WERI-Rb-1 (cell line): ENCODE data around the gene PLSCR3.
A peak's percentile ranks its signal among the peaks of the same experiment; 100 is the strongest.

ENCODE experiments used
- DNase-seq: peaks from one replicate; pipeline ENCODE4 v3.0.0-alpha.2; 2020
- H3K27ac ChIP-seq: fragments of 250-450 bp; sonication (Bioruptor Pico); 2 replicates; pipeline ENCODE4 v1.5.1; 2020; ENCODE audit warnings: mild to moderate bottlenecking, moderate library complexity
- H3K27me3 ChIP-seq: fragments of 250-450 bp; sonication (Bioruptor Pico); 2 replicates; pipeline ENCODE4 v1.5.1; 2021; ENCODE audit warnings: mild to moderate bottlenecking, low read depth, moderate library complexity; ENCODE audit not compliant: insufficient read depth, severe bottlenecking
- H3K36me3 ChIP-seq: fragments of 250-450 bp; sonication (Bioruptor Pico); 2 replicates; pipeline ENCODE4 v1.5.1; 2020; ENCODE audit warnings: mild to moderate bottlenecking, moderate library complexity
- H3K4me3 ChIP-seq: 2 replicates; pipeline ENCODE4 v1.5.1; 2011; ENCODE audit warnings: low read depth, mild to moderate bottlenecking, control low read depth, low read length
- H3K9me3 ChIP-seq: fragments of 250-450 bp; sonication (Bioruptor Pico); 2 replicates; pipeline ENCODE4 v1.5.1; 2021; ENCODE audit warnings: mild to moderate bottlenecking, moderate library complexity; ENCODE audit not compliant: severe bottlenecking
- TF ChIP-seq, protein P1 (sequence below): IDR thresholded peaks from 2 replicates; pipeline ENCODE4 v1.5.1; 2011; ENCODE audit warnings: low read depth, mild to moderate bottlenecking, control low read depth, inconsistent platforms, low read length

Gene PLSCR3

DNA sequence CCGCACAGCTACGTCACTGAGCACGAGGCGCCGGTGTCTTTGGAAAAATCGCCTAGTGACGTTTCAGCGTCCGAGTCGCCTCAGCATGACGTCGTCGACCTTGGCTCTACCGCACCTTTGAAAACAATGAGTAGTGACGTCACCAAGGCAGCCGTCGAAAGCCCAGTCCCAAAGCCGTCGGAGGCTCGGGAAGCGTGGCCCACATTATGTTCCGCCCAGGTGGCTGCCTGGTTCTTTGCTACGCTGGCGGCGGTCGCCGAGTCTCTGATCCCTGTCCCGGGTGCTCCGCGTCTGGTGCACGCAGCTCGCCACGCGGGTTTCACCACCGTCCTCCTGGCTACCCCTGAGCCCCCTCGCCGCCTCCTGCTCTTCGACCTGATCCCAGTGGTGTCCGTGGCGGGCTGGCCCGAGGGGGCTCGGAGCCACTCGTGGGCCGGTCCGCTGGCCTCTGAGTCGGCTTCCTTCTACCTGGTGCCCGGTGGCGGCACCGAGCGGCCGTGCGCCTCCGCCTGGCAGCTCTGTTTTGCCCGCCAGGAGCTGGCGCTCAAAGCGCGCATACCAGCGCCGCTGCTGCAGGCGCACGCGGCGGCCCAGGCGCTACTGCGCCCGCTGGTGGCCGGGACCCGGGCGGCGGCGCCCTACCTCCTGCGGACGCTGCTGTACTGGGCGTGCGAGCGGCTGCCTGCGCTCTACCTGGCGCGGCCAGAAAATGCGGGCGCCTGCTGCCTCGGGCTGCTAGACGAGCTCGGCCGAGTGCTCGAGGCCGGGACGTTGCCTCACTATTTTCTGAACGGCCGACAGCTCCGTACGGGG, 42.4 kb upstream of the PLSCR3 start:
- Histone ChIP-seq H3K27ac (peak overlapping the region; percentile 43), H3K4me3 (peak overlapping the region; percentile 47), H3K27me3 (peaks cover 12% of the 10 kb centered on the region), H3K36me3 (no peaks in the 10 kb centered on the region), H3K9me3 (no peaks in the 10 kb centered on the region)
- TF ChIP-seq, protein P1, sequence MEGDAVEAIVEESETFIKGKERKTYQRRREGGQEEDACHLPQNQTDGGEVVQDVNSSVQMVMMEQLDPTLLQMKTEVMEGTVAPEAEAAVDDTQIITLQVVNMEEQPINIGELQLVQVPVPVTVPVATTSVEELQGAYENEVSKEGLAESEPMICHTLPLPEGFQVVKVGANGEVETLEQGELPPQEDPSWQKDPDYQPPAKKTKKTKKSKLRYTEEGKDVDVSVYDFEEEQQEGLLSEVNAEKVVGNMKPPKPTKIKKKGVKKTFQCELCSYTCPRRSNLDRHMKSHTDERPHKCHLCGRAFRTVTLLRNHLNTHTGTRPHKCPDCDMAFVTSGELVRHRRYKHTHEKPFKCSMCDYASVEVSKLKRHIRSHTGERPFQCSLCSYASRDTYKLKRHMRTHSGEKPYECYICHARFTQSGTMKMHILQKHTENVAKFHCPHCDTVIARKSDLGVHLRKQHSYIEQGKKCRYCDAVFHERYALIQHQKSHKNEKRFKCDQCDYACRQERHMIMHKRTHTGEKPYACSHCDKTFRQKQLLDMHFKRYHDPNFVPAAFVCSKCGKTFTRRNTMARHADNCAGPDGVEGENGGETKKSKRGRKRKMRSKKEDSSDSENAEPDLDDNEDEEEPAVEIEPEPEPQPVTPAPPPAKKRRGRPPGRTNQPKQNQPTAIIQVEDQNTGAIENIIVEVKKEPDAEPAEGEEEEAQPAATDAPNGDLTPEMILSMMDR: peak; percentile 83
- peak; percentile 81 for DNase-seq

DNA sequence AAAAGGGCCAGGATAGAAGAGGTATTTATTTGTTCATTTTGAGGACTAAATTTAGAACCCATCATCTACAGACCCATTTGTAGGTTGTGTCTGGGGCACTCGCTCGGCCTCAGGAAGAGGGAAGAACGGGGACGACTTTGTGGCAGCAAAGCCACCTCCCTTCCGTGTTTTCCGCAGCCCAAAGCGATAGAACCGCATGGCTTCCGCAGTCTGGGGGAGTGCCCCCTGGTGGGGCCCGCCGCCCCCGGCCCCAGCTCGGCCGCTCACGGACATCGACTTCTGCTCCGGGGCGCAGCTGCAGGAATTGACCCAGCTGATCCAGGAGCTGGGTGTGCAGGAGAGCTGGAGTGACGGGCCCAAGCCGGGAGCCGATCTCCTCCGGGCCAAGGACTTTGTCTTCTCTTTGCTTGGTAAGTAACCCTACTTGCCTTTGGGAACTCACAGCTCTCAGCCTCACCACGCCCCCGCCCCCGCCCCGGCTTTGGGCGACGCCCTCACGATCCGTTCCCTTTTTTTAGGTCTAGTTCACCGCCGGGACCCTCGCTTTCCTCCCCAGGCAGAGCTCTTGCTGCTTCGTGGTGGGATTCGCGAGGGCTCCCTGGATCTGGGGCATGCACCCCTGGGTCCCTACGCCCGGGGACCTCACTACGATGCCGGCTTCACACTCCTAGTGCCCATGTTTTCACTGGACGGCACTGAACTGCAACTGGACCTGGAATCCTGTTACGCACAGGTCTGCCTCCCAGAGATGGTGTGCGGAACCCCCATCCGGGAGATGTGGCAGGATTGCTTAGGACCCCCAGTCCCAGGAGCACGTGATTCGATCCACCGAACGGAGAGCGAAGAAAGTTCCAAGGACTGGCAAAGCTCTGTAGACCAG, 41.6 kb upstream of the PLSCR3 start:
- H3K27me3 ChIP-seq: peaks cover 12% of the 10 kb centered on the region
- peak overlapping the region; percentile 47 for H3K4me3 ChIP-seq

DNA sequence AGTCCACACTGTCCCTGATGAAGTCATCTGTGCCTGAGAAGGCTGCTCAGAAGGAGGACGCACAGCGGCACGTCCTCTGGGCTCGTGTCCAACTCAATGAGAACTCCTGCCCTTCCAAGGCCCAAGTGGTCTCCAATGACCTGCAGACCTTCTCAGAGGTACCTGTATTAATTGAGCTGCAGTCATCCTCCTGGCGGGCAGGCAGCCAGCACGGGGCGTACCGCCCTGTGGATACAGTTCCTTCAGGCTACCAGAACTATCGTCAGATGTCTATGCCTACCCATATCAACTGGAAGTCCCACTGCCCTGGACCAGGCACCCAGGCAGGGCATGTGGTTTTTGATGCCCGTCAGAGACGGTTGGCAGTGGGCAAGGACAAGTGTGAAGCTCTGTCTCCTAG, 38.0 kb upstream of the PLSCR3 start:
- H3K36me3 ChIP-seq: no peaks in the 10 kb centered on the region
- peaks cover 5% of the 10 kb centered on the region for H3K27me3 ChIP-seq
- no peak overlapping the region for H3K27ac ChIP-seq
- no peak for DNase-seq
- H3K9me3 ChIP-seq: no peaks in the 10 kb centered on the region
- H3K4me3 ChIP-seq: no peak overlapping the region
- TF ChIP-seq, protein P1: no peak

More for the DNA sequence above, 41.6 kb upstream of the PLSCR3 start:
- peak overlapping the region; percentile 43 for H3K27ac ChIP-seq
- H3K9me3 ChIP-seq: no peaks in the 10 kb centered on the region
- TF ChIP-seq, protein P1: peak; percentile 38
- no peaks in the 10 kb centered on the region for H3K36me3 ChIP-seq
- peak; percentile 49 for DNase-seq

DNA sequence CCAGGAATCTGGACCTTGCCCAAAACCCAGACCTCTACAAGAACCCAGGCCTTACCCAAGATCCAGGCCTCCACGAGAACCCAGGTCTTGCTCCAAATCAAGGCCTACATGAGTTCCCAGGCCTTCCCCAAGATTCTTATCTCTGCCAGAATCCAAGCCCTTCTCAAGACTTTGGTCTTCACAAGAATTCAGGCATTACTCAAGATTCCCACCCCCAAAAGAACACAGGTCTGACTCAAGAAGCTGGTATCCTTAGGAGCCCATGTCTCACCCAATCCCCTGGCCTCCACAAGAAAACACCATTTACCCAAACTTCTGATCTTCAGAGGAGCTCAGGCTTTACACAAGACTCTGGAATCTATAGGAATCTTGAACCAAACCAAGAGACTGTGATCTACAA, 36.9 kb upstream of the PLSCR3 start:
- no peak overlapping the region for H3K27ac ChIP-seq
- TF ChIP-seq, protein P1: no peak
- DNase-seq: no peak
- no peaks in the 10 kb centered on the region for H3K36me3 ChIP-seq
- no peaks in the 10 kb centered on the region for H3K9me3 ChIP-seq
- peaks cover 1% of the 10 kb centered on the region for H3K27me3 ChIP-seq
- no peak overlapping the region for H3K4me3 ChIP-seq

DNA sequence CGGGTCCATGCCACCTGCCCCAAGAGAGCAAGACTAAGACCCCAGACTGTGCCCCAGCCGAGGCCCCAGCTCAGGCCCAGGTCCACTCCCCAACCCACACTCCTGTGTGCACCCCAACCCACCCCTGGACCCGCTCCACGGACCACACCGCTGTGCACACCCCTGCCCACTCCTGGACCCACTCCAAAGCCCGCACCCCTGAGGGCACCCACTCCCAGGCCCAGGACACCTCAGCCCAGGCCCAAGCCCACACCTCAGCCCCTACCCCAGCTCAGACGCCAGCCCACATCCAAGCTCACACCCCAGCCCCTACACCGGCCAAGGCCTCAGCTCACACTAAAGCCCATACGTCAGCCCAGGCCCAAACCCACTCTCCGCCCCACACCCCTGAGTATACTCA, 35.4 kb upstream of the PLSCR3 start:
- DNase-seq: no peak
- no peaks in the 10 kb centered on the region for H3K9me3 ChIP-seq
- H3K27ac ChIP-seq: no peak overlapping the region
- no peaks in the 10 kb centered on the region for H3K36me3 ChIP-seq
- TF ChIP-seq, protein P1: no peak
- H3K4me3 ChIP-seq: no peak overlapping the region
- H3K27me3 ChIP-seq: no peaks in the 10 kb centered on the region
